B cell (primary cell): ENCODE results near the gene TTK. TPM values are rescaled to one million over a fixed set of nuclear protein-coding genes. Genes with fewer than 3 reads are reported as not detected.

Source experiments
- ATAC-seq: fragments of 200-7000 bp; cut with Tn5 transposase; one replicate; pipeline ENCODE4 v1.10.0; 2021; ENCODE audit warnings: low read depth, mild to moderate bottlenecking, moderate number of reproducible peaks, moderate library complexity
- CTCF ChIA-PET: fragments of 350-600 bp; sonication (Branson Sonifier 250); formaldehyde crosslinking; loops from one replicate; lab custom pipeline; 2021; ENCODE audit warnings: antibody characterized with exemption, inconsistent platforms; lab: Charles Lee
- POLR2A ChIA-PET: fragments of 350-600 bp; sonication (Branson Sonifier 250); formaldehyde crosslinking; loops from one replicate; lab custom pipeline; 2021; ENCODE audit warnings: antibody characterized with exemption; lab: Charles Lee
- DNase-seq: peaks from one replicate; pipeline ENCODE4 v3.0.0; 2013
- H2AFZ ChIP-seq: 2 replicates; pipeline ENCODE4 v1.6.1; 2012; ENCODE audit warnings: mild to moderate bottlenecking, low read depth, low read length; ENCODE audit not compliant: insufficient read depth, poor library complexity, severe bottlenecking
- H3K27ac ChIP-seq, 2 donors: 1 replicate in 1 of 2; 2 replicates in 1 of 2; pipeline ENCODE4 v1.5.1; 2012 to 2013; ENCODE audit warnings: low read length in 2 of 2, mild to moderate bottlenecking in 2 of 2, moderate library complexity in 1 of 2
- H3K27me3 ChIP-seq, 4 experiments: fragments of 200-600 bp in 1 of 4; sonication (generic) in 1 of 4; replicated peaks in 1 of 4; 1 replicate in 2 of 4; 2 replicates in 2 of 4; pipeline versions ENCODE4 v1.6.1 to v1.7.0; 2013 to 2016; ENCODE audit warnings: low read length in 3 of 4, mild to moderate bottlenecking in 2 of 4, mixed read lengths in 1 of 4, moderate library complexity in 1 of 4; ENCODE audit not compliant: insufficient read depth in 4 of 4, control insufficient read depth in 3 of 4; ENCODE audit errors: control extremely low read depth in 1 of 4
- H3K36me3 ChIP-seq, 2 experiments: replicated peaks in 1 of 2; 1 replicate in 1 of 2; 2 replicates in 1 of 2; pipeline versions ENCODE4 v1.6.1 to v1.7.1; 2013; ENCODE audit warnings: low read length in 1 of 2; ENCODE audit not compliant: insufficient read depth in 2 of 2, control insufficient read depth in 1 of 2; ENCODE audit errors: control extremely low read depth in 1 of 2, extremely low read depth in 1 of 2
- H3K4me1 ChIP-seq, 2 donors: fragments of 200-600 bp in 1 of 2; sonication (generic) in 1 of 2; 1 replicate in 1 of 2; 2 replicates in 1 of 2; pipeline versions ENCODE4 v1.5.1 to v1.6.1; 2013 to 2017; ENCODE audit warnings: low read length in 2 of 2; ENCODE audit not compliant: control insufficient read depth in 2 of 2, insufficient read depth in 2 of 2
- H3K4me2 ChIP-seq: replicated peaks from 2 replicates; pipeline ENCODE3; 2012; ENCODE audit warnings: mild to moderate bottlenecking, low read depth, low read length; ENCODE audit not compliant: poor library complexity, severe bottlenecking
- H3K4me3 ChIP-seq, 5 experiments: fragments of 200-600 bp in 1 of 5; sonication (generic) in 1 of 5; 1 replicate in 3 of 5; 2 replicates in 2 of 5; pipeline versions ENCODE4 v1.5.1 to v1.7.0; 2011 to 2016; ENCODE audit warnings: low read length in 4 of 5, mild to moderate bottlenecking in 4 of 5, low read depth in 2 of 5, control low read depth in 1 of 5, moderate library complexity in 1 of 5; ENCODE audit not compliant: insufficient read depth in 1 of 5; ENCODE audit errors: control extremely low read depth in 1 of 5, extremely low read depth in 1 of 5
- H3K79me2 ChIP-seq: fragments of 200-600 bp; sonication (generic); one replicate; pipeline ENCODE4 v1.6.0; 2016; ENCODE audit warnings: low read length; ENCODE audit not compliant: control insufficient read depth, insufficient read depth
- H3K9ac ChIP-seq: fragments of 200-600 bp; sonication (generic); 2 replicates; pipeline ENCODE4 v1.6.1; 2017; ENCODE audit warnings: mild to moderate bottlenecking, low read length, moderate library complexity
- H3K9me3 ChIP-seq, 3 donors: one replicate each; pipeline versions ENCODE4 v1.6.1 to v1.7.1; 2013; ENCODE audit warnings: low read length in 2 of 3; ENCODE audit not compliant: control insufficient read depth in 2 of 3, insufficient read depth in 1 of 3; ENCODE audit errors: control extremely low read depth in 1 of 3
- H4K20me1 ChIP-seq: 2 replicates; pipeline ENCODE4 v1.6.0; 2012; ENCODE audit warnings: mild to moderate bottlenecking, low read length; ENCODE audit not compliant: insufficient read depth, control insufficient read depth, poor library complexity, severe bottlenecking
- H3K27ac Mint-ChIP-seq: one replicate; pipeline ENCODE4 v1.8.0; 2021; ENCODE audit warnings: mixed read lengths
- H3K27me3 Mint-ChIP-seq: one replicate; pipeline ENCODE4 v1.8.0; 2021; ENCODE audit warnings: mixed read lengths
- H3K4me1 Mint-ChIP-seq: one replicate; pipeline ENCODE4 v1.8.0; 2021; ENCODE audit warnings: mixed read lengths
- H3K4me3 Mint-ChIP-seq: one replicate; pipeline ENCODE4 v1.8.0; 2021; ENCODE audit warnings: mixed read lengths
- H3K9me3 Mint-ChIP-seq: one replicate; pipeline ENCODE4 v1.8.0; 2022; ENCODE audit warnings: mixed read lengths; ENCODE audit not compliant: insufficient read depth
- CTCF ChIP-seq: fragments of 200-600 bp; IDR thresholded peaks from one replicate; pipeline ENCODE4 v1.8.0; 2022; ENCODE audit warnings: antibody characterized with exemption, mild to moderate bottlenecking
- EZH2 ChIP-seq: IDR thresholded peaks from 2 replicates; pipeline ENCODE4 v1.6.1; 2012; ENCODE audit warnings: borderline replicate concordance, low read depth, mild to moderate bottlenecking, moderate library complexity, low read length; ENCODE audit not compliant: insufficient read depth, poor library complexity, severe bottlenecking
- intact Hi-C: fragments of 100-400 bp; cut with micrococcal nuclease; formaldehyde crosslinking; loops from one replicate; pipeline ENCODE4 v1.10.0; 2022
- polyA plus RNA-seq: library from polyadenylated mRNA; depleted of rRNA; stranded (reverse); fragments of >200 nt; gene quantifications from 2 replicates; pipeline ENCODE4 v1.2.3, GENCODE V29; 2012
- total RNA-seq, 2 donors: library from RNA; stranded (reverse); fragments of 120-200 nt in 1 of 2; gene quantifications; 1 replicate in 1 of 2; 2 replicates in 1 of 2; pipeline versions ENCODE4 v1.2.3 to v1.2.4, GENCODE V29; 2013 to 2022

TTK gene
- total and polyA plus RNA-seq, 2 donors (not counting 1 experiment from before 2014, with no cell fraction given), result 0.25 to 0.84 TPM

- Histone ChIP-seq H2AFZ (no peak overlapping the region), H3K9me3 (no peaks in the 10 kb centered on the region), H4K20me1 (no peaks in the 10 kb centered on the region), H3K4me3 (no peak overlapping the region), H3K27me3 (peaks cover 0 to 2% (median 0%) of the 10 kb centered on the region in 4 experiments), H3K4me1 (no peaks in the 10 kb centered on the region), H3K79me2 (no peaks in the 10 kb centered on the region), H3K9ac (no peak overlapping the region), H3K27ac (no peak overlapping the region), H3K36me3 (no peaks in the 10 kb centered on the region), H3K4me2 (no peak overlapping the region)
- POLR2A ChIA-PET, result no interaction called here
- Mint-ChIP-seq H3K27ac (no peak overlapping the region), H3K27me3 (peaks cover 28% of the 10 kb centered on the region), H3K9me3 (no peaks in the 10 kb centered on the region), H3K4me1 (no peaks in the 10 kb centered on the region), H3K4me3 (no peak overlapping the region)
- intact Hi-C loops, result loop anchor here (5.0 kb wide), 2 partner anchors 224 to 314 kb away; no protein-coding TSS in a partner anchor
- CTCF ChIA-PET, result interaction anchor here (0.7 kb wide), 1 partner anchor 521 kb away, joined by 4 read pairs; no protein-coding TSS in a partner anchor
- ATAC-seq (no peak), DNase-seq (no peak)
- TF ChIP-seq EZH2, result no peak
- TF ChIP-seq CTCF, result no peak
Measured at GRCh38 chr6:80091506-80091905, 87.1 kb downstream of the TTK start.

Other genes with a start within 250 kb of the TTK start
- 0.10 TPM in 1 of 2 replicates, not detected in the other for gene ELOVL4, start 57.1 kb upstream of the TTK start, total RNA-seq
- gene ELOVL4, start 57.1 kb upstream of the TTK start, polyA plus RNA-seq, result not detected in 2 replicates
- 20.1 and 21.4 TPM in 2 replicates for gene BCKDHB, start 102.0 kb downstream of the TTK start, total RNA-seq
- 8.7 and 9.6 TPM in 2 replicates for gene BCKDHB, start 102.0 kb downstream of the TTK start, polyA plus RNA-seq